HG02970 (cell line): ENCODE data around the gene RNF166.

ENCODE experiments used
- ATAC-seq: cut with Tn5 transposase; IDR thresholded peaks from one replicate; pipeline ENCODE4 v1.9.1; 2021; ENCODE audit warnings: mild to moderate bottlenecking, moderate library complexity, moderate number of reproducible peaks; ENCODE audit not compliant: unreplicated experiment, low FRiP score

RNF166 gene

DNA sequence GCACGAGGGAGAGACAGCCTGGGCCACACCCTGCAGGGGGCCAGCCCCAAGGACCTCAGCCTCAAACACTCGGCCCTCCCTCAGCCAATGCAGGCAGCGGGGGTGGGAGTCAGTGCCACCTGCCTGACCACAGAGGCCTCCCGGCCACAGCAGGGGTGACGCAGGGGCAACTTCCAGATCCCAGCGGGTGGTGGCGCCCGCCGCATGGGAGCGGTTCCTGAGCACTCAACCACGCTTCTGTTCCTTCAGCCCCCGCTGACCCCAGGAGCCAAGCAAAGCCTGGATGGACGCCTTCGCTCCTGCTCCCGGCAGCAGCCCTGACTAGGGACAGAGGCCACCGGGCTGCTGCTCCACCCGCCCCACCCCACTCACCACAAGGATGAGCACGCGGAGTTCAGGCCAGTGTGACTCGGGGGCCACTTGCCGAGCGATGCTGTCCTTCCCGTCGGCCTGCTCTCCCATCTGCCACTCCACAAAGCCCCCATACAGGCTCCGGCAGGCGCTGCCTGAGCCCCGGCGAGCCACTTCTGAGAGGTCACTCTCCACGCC, 50.4 kb downstream of the RNF166 start:
- no peak for ATAC-seq

DNA sequence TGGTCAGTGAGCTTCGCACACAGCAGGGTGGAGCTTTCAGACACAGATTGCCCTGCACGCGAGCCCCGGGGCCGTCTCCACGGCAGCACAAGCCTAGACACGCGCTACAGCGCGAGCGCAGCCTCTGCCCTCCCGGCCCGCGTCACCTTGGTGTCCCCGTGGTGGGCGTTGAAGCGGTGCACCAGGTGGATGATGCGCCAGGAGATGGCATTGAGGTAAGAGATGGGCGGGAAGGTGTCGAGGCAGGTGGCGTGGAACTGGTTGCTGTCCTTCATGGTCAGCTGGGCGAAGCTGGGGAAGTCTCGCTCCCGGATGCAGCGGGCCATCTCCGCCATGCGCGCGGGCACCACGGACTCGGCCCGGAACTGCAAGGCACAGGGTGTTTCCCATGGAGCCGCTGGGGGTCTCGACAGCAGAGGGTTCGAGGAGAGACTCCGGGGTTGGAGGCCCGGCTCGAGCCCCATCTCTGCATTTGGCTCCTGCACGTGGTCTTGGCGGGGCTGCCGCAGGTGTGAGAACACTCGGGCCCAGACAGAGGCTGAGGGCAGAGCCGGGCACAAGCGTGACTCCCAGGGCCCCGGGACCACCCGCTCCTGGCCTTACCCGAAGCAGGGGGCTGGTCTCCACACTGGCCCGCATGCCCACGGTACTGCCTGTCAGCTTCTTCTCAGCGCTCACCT, 51.0 kb downstream of the RNF166 start:
- no peak for ATAC-seq

DNA sequence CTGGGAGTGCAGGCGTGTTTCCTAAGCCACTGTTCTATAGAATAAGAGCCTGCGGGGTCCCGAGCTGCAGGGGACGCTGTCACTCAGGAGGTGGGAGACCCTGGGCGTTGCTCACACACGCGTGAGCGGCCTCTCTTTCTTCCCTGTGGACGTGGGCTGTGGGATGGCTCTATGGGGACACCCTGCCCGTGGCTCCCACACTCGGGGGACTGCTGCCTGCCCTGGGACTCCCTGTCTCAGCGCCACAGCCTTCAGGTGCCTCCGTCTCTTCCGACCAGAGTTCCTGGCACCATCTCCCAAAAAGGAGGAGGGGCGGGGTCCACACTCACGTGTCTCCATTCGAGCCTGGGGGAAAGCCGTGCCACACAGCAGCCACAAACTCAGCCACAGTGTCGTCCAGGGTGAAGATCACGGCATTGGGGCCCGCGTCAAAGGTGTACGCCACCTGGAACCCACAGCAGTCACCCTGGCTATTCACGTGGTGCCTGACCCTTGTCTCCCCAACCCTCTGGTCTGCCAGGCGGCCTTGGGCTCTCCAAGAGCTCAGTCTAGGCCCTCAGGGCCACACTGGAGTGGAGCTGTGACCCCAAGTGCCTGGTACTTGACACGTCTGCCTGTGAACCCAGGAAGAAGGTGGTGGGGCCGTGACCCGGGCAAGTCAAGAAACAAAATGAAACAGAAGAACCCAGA, 51.7 kb downstream of the RNF166 start:
- no peak for ATAC-seq

- ATAC-seq = no peak
These were observed 52.4 kb downstream of the RNF166 start for GRCh38 chr16:88653596-88654362.

DNA sequence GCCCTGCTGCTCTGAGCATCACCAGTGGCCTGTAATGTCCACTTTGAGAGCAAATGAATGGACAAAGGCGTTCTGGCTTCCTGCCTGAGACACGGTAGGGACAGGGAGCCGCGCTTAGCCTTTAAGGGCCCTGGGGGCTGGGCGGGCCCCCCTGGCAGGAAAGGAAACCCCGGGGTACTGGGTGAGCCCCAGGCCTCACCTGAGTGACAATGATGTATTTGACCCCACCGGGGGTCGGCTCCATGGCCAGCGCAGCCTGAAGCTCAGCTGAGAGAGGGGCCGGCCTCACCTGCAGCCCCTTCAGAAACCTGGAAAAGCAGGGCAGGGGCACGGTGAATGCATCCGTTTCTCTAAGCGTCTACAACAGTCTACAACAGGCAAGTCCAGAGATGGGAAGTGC, 53.1 kb downstream of the RNF166 start:
- ATAC-seq = no peak

DNA sequence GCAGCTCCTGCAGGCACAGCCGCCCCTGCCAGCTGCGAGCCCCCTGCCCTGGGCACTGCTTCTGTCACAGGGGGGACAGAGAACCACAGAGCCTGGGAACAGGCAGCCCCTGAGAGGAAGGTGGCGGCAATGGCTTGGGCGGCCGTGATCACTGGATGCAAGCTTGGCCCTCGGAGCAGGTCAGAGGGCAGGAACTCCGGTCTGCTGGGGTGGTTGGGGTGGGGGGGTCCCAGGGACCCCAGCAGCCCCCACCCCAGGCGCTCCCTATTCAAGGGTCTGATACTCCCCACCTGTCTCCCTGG, 53.5 kb downstream of the RNF166 start:
- no peak for ATAC-seq

DNA sequence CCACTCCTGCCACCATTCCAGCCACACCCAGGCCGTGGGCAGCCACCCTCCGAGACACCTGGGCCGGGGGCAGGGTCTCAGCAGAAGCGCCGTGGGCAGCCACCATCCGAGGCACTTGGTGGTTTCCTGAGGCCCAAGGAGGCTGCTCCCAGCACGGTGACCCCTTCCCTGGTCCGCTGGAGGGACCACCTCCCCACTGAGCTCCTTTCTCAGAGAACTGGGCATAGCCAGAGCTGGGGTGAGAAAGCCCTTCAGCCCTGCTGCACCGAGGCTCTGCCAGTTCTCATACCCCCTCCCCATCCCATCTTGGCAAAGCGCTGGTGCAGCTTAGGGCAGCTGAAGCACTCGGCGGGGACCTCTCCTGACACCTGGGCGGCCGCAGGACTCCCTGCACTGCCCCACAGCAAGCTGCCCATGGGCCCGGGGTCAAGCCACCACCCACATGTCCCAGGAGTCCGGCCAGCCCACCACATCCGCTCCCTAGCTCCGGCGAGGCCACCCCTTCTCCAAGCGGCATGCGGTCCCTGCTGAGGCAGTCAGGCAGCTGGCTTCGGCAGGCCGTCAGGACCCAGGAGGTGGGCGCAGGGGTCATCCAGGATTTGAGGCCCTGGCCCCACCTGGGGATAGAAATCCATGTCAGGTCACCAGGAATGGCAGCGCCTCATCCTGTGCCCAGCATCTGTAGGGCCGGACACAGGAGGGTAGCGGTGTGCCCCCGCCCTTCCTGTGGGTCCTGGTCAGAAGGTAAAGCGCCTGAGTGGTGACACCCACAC, 54.0 kb downstream of the RNF166 start:
- no peak for ATAC-seq

DNA sequence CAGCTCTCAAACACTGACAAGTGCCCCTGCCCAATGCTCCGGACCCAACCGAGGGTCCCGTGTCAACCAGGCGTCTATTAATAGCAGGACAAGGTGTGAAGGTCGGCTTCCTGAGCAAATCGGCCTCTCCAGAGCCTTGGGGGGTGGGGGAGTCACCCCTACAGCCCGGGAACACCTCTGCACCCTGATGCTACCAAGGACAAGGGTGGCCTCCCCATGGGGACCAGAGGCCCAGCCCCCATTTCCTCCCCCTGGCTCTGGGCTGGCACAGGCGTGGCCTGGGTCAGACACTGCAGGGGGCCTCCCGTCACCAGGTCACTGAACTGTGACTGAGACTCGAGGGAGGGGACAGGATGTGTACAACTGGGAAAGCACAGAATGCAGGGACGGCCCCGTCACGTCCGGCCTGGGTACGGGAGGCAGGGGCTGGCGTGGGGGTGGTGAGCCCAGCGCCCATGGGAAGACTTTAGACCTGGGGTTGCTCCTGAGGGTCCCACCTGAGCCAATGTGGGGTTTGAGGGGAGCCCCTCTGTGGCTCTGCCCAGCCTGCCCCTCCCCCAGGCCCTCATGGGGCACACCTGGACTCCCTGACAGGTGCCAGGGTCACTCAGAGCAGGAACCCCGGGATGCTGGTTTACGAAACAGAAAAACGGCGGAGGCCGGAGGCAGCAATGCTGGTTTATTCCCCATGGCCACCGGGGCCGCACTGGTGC, 54.8 kb downstream of the RNF166 start:
- ATAC-seq = peak; percentile 65

GRCh38 chr16:88650749-88651275, 55.4 kb downstream of the RNF166 start, which contains the start of gene CYBA:
TSS of gene CYBA (minus strand) at chr16:88651053. CDS start at chr16:88651013, 40 bp downstream.
- ATAC-seq = peak; percentile 53

GRCh38 chr16:88649924-88650748, 56.1 kb downstream of the RNF166 start:
- ATAC-seq = peak; percentile 12

DNA sequence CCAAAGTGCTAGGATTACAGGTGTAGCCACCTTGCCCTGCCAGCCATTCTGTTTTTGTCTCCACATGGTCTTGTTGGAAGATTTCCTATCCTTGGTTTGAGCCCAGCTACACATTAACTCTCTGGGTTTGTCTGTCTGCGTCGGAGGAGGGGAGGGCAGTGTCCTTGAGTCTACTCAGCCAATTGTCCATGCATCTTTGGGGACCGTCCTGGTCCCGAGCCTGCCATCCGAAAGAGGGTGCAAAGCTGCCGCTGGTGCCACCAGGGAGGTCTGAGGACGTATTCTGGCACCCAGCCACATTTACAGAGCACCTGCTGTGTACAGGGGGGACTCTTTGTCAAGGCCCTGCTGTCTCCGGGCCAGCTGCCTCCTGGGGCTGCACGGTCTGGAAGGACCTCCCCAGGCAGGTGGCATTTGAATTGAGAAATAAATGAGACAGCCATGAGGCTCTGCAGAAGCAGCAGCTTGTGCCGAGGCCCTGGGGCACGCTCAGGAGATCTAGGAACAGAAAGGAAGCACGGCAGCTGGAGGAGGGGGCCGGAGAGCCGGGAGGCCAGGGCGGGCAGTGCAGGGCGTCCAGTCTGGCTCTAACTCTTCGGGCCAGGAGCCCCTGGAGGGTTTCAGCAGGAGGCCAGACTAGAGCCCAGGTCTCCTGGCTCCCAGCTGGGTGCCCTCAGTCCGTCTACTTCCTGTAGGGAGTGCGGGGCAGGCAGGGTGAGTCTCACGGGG, 56.8 kb downstream of the RNF166 start:
- ATAC-seq = no peak

DNA sequence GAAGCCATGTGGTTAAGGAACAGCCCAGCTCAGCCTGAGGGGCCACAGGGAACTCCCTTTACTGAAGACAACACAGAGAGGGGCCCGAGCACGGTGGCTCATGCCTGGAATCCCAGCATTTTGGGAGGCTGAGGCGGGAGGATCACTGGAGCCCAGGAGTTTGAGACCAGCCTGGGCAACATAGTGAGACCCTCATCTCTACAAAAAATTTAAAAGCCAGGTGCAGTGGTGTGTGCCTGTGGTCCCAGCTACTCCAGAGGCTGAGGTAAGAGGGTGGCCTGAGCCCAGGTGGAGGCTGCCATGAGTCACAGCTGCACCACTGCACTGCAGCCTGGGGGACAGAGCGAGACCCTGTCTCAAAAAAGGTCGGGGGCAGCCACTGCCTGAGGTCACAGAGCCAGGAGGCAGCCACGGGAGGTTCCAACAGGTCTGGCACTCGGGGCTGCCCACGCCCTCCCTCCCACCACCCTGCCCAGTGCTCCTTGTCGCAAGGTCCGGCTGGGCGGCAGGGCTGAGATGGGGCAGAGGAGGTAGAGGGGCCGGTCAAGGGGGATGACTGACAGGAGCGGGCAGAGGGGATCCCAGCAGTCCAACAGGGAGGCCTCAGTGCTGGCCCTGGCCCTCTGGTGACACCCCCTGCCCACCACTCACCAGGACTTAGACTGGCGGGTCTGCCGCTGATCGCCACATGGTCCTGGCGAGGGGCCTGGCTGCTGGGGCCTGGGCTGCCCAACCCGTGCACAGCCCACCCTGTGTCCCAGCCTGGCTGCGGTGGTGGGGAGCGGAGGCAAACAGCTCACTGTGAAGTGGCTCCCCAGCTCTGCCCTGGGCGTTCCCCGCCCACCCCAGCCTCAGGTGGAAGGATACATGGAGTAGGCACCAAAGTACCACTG, 58.8 kb downstream of the RNF166 start:
- ATAC-seq = no peak
